ENCODE measurements around the gene PRRX2.

PRRX2 gene

GRCh38 chr9:129637102-129637501, 28.3 kb upstream of the PRRX2 start:
- no peak for DNase-seq

- DNase-seq = no peak
Measured at GRCh38 chr9:129637673-129638439, 27.6 kb upstream of the PRRX2 start.

GRCh38 chr9:129639034-129639630, 26.3 kb upstream of the PRRX2 start:
- DNase-seq = no peak

DNA sequence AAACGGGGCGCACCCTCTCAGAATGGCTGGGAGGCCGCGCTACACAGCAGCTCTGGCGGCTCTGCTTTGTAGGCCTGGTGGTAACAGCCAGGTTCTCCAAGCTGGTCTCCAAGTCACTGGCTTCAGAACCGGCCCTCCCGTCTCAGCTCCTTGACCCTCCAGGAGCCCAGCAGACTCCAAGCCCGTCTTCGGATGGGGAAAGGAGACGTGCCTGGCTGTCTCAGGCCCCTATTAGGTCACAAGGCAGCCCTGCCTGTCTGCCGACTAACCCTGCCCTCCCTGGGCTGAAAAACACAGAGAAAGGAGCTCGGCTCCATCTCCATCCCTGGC, 25.7 kb upstream of the PRRX2 start:
- DNase-seq = no peak

DNA sequence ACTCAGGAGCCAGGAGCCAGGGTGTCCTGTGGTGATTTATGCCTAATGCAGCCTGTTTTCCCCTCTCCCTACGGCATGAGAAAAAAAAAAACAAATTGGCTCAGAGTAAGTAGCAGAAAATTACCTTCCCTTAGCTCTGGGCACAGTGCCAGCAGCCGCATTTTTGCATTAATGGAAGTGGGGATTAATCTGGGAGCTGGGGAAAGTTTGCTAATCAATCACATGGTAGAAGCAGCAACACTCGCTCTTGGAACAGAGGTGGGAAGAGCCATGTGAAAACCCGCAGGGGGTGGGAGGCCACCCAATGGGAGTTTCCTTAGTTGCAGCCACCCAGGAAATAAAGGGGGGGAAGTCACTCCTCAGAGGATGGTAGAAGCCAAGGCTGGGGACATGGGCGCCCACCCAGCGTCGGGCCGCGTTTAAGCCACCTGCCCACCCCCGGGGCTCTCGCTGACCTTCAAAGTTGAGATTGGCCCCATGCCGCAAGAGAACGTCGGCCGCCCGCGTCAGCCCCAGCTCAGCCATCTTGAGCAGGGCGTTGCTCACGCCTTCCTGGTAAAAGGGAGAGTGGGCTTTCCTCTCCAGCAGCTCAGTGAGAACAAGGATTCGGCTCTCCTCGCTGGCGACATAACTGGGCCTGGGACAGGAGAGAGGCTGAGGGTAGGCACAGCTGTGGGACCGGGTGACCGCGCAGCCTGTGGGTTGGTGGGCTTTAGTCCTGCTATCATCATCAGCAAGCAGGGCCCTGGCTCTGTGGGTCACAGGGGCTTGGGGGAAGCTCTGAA, 25.2 kb upstream of the PRRX2 start:
- DNase-seq = no peak

DNA sequence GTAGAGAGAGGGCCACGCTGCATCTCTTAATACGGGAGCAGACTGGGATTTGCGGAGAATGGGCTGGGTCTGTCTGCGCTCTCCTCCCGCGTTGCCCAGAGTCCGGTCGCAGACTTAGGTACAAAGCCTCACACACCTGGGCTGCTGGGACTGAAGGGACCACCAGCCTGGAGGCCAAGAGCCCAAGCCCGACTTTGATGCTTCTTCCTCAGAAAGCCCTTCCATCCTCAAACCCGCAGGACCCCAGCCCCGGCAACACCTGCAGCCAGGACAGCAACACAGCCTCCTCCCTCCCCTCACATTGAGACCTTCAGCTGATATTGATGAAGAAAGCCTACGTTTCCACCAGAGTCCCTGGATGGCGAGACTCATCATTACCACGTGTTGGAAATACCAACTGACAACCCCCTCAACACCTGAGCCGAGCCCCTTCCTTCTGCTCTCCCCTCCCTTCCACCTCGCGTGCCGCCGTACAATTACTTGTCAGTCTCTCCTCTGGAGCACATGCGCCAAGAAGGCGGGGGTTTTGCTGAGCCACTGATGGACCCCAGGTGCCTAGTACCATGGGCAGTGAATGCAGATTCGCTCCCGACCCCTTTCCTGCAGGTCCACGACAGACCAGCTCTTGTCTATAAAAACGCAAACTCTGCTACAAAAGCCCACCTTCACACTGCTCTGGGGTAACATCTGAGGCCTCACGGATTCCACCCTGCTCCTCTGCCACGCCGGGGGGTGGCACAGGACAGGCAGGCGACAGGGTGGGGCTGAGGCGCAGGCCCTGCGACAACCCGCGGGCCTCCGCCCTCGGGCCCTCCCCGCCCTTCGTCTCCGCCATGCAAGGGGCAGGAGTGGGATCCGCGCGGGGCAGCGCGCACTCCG, 24.3 kb upstream of the PRRX2 start:
- DNase-seq = no peak

DNA sequence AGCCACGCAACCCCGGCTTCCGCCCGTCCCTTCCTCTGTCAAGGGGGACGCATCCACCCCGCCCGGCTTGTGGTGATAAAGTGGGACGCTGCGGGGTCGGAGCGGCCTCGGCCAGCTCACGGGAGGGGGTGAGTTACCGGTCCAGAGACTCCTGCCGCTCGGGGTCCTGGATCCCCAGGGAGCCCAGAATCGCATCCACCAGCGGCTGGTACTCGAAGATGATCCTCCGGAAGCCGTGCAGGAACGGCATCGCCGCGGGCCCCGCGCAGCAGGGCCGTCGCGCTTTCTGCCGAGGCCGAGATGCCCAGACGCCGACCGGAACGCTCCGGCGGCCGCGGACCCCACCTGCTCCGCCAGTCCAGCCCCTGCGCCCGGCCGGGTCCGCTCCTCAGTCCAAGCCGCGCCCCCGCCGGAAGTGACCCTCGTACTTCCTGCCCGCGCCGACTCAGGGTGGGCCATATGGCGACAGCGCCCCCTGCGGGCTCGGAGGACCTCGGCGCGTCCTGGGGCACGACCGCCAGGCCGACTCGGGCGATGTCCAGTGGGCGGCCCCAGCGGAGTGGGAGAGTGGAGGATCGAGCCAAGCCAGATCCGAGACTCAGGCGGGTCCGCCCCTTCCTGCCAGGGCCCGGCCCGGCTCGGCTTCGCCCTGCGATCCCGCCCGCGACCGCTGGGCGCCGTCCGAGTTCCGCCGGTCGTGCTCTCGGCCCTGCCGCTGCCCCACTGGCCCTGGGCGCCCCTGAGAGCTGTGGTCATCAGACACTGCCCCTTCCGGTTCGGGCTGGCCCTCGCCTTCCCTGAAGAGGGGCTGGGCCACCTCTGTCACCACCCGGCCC, 23.5 kb upstream of the PRRX2 start, which contains the start of gene ASB6:
Gene ASB6, minus strand, starts transcription at position 402 of the 836 bp plus-strand sequence. Its CDS starts 152 bp downstream, at position 250.
- DNase-seq = peak; percentile 72

GRCh38 chr9:129643706-129644105, 21.7 kb upstream of the PRRX2 start:
- no peak for DNase-seq

GRCh38 chr9:129644365-129644764, 21.1 kb upstream of the PRRX2 start:
- no peak for DNase-seq

- DNase-seq = no peak
Measured at GRCh38 chr9:129644902-129645301, 20.5 kb upstream of the PRRX2 start.

DNA sequence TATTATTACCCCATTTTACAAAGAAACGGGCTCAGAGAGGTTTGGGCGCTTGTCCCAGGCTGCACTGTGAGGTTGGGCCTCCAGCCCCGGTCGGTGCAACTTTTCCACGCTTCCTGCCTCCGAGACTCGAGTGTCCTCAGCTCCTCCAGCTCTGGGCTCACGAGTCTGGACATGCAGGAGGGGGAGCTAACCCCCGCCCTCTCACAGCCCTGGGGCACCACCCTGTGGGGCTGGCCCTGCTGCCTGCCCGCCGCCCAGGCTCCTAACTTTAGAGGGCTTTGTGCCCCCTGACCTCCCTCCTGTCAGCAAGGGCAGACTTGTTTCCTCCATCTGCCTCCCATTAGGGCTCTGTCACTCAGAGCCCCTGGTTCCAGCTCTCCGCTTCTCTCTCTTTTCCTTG, 19.2 kb upstream of the PRRX2 start:
- no peak for DNase-seq

GRCh38 chr9:129646654-129647053, 18.8 kb upstream of the PRRX2 start:
- no peak for DNase-seq

DNA sequence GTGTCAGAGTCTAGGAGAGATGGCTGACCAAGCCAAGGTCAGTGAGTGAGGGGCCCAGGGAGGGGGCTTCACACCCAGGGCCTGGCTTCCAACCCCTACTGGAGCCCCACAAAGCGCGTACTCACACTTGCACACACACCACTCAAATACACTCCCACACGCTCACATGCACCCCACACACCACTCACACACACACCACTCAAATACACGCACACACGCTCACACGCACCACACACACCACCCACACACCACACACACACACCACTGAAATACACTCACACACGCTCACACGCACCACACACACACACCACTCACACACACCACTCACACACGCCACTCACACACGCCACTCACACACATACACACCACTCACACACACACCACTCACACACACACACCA, 17.8 kb upstream of the PRRX2 start:
- DNase-seq = no peak

DNA sequence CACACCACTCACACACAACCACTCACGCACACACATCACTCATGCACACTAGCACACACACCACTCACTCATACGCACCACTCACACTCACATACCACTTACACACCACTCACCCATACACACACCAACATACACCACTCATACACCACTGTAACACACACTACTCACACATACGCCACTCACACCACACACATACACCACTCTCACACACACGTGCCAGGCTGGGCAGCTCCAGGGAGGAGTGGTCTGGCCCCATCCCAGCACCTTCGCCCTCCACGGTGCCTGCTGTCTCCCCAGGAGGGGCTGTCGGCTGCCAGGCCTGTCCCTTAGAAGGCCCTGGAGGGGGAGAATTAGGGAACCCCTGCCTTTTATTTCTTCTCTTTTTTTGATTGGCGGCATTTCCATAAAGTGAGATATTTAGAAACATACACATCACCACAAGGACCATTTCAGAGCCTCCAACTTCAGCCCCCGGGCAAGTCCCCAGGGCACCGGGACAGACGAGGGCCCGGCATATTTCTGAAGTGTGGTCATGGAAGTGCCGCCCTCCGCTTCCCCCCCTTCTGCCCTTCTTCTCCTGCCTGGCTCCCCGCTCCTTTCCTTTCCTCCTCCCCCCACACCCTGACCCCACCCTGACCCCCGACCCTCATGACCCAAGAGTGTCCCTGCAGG, 17.2 kb upstream of the PRRX2 start:
- no peak for DNase-seq

- DNase-seq = no peak
Measured at GRCh38 chr9:129648764-129649115, 16.7 kb upstream of the PRRX2 start.

DNA sequence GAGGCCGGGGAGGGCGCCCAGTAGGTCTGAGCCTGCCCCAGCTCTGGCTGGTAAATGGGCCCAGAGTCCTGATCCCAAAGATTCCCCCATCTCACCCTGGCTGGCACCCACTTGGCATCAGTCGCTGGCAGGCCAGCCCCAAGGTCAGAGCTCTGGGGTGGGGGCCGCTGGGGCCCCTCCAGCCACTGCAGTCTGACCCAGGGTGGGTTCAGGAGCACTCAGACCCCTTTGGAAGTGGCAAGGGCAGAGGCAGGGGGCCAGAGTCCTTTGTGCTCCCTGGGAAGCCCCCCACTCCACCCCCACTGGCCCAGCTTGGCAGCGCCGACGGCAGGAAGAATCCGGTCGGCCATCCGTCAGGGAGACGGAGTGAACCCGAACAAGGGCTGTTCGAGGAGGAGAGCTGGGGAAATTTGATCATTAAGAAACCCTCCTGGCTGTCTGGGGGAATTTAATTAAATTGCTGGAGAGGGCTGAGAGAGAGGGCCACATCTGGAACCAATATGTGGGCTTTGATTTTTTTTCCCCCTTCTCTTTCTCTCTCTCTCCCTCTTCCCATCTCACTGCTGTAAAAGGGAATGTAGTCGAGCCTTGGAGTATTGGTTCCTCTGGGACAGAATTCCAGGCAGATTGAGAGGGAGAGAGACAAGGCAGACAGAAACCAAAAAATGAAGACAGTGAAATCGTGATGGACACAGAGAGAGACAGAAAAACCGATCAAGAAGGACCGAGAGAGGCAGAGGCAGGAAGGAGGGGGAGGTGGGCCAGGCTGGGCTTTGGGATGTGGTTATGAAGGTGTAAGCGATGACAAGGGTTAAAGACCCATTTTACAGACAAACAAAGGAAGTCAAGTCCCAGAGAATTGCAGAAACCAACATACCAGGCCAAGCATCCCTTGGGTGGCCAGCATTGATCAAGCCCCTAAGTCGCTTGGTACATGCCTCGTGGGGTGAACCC, 15.4 kb upstream of the PRRX2 start:
- DNase-seq = no peak

GRCh38 chr9:129650680-129651235, 14.7 kb upstream of the PRRX2 start:
- DNase-seq = no peak

DNA sequence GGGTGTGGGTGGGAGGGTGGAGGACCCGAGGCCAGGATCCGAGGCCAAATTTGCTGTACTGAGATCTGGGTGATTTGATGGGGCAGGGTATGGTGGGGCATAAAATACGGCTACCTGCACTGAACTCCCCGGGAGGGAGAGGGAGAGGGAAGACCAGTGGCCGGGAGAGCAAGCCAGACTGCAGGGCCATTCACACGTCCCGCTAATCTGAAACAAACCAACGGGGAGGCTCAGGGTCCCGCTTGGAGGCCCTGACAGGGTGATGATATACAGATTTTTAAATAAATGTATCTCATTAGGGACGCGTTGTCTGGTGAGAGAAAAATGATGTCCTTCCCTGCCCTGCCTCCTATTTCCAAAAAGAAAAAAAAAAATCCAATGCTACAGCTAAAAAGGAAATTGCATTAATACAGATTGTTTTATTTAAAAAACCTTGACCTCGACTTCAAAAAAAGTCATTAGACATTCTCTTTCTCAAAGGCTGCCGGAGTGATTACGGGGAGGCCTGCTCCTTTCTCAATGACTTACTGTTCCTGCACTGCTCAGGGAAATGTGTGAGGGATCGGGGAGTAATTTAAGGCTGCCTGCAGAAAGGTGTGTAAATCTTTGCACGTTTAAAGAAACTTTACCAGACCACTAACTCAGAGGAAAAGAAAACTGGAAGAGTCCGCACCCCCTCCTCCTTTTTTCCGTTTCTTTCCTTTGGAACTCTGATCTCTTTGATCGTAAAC, 11.5 kb upstream of the PRRX2 start:
- DNase-seq = no peak

DNA sequence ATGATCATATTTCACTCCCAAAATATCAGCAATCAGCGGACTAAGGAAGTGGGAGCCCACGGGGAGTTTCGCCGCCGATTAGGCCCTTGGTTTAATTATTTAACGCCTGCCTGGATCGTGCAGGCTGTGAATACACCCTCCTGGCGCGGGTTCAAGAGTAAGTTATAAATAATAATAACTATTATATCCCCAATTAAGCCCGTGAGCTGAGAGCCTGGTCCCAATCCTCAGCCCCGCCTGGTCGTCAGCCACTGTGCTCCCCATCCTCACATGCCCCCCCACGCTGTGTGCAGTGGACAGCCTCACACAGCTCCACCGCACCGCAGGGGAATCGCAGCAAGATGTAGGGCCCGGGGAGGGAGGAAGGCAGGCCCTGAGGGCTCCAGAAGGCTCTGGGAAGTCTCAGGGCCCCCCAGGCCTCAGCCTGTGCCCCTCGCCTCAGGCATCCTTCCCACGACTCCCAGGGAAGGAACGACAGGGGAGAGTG, 10.8 kb upstream of the PRRX2 start:
- DNase-seq = no peak
